H1 (cell line): ENCODE measurements around the gene CHRD. TPM values are rescaled to one million over a fixed set of nuclear protein-coding genes. Genes with fewer than 3 reads are reported as not detected.

Source experiments
- CTCF ChIA-PET: fragments of 300-600 bp; sonication (Branson Sonifier 250); formaldehyde crosslinking; loops from one replicate; lab custom pipeline; 2021; ENCODE audit not compliant: partially characterized antibody; lab: Charles Lee
- POLR2A ChIA-PET: fragments of 300-600 bp; sonication (Branson Sonifier 250); formaldehyde crosslinking; loops from one replicate; lab custom pipeline; 2021; ENCODE audit warnings: inconsistent platforms; ENCODE audit not compliant: partially characterized antibody; lab: Charles Lee
- DNase-seq, 2 experiments: peaks; one replicate each; pipeline versions ENCODE4 v3.0.0 to v3.0.0-alpha.2; 2010 to 2022; ENCODE audit warnings: low spot score in 2 of 2, low read depth in 1 of 2, mixed read lengths in 1 of 2
- FAIRE-seq: peaks from 2 replicates; lab custom pipeline; 2011; peaks lifted over from hg19 to GRCh38; lab: Jason Lieb, UNC
- H2AFZ ChIP-seq: 2 replicates; pipeline ENCODE4 v1.8.1; 2012; ENCODE audit warnings: low read length, inconsistent platforms
- H2AK5ac ChIP-seq: 2 replicates; pipeline ENCODE4 v1.6.1; 2013; ENCODE audit warnings: low read depth, low read length
- H2BK120ac ChIP-seq: replicated peaks from 2 replicates; pipeline ENCODE3; 2013; ENCODE audit warnings: low read depth, low read length, inconsistent platforms
- H2BK12ac ChIP-seq: 2 replicates; pipeline ENCODE4 v1.6.1; 2013; ENCODE audit warnings: low read depth, low read length
- H2BK15ac ChIP-seq: 2 replicates; pipeline ENCODE4 v1.6.1; 2013; ENCODE audit warnings: low read length
- H2BK20ac ChIP-seq: 2 replicates; pipeline ENCODE4 v1.6.1; 2013; ENCODE audit warnings: low read length
- H2BK5ac ChIP-seq: 2 replicates; pipeline ENCODE4 v1.6.1; 2013; ENCODE audit warnings: low read depth, low read length
- H3K14ac ChIP-seq: 2 replicates; pipeline ENCODE4 v1.6.1; 2013; ENCODE audit warnings: inconsistent platforms; ENCODE audit not compliant: insufficient read length
- H3K18ac ChIP-seq: 2 replicates; pipeline ENCODE4 v1.6.1; 2013; ENCODE audit warnings: low read length; ENCODE audit errors: extremely low read depth
- H3K23ac ChIP-seq: 2 replicates; pipeline ENCODE4 v1.6.1; 2013; ENCODE audit warnings: inconsistent platforms; ENCODE audit not compliant: insufficient read length
- H3K23me2 ChIP-seq: 2 replicates; pipeline ENCODE4 v1.6.1; 2013; ENCODE audit warnings: low read depth, low read length
- H3K27ac ChIP-seq: 2 replicates; pipeline ENCODE4 v1.6.1; 2011; ENCODE audit warnings: low read depth, low read length, inconsistent platforms
- H3K27me3 ChIP-seq, 4 experiments: replicated peaks in 1 of 4; 1 replicate in 1 of 4; 2 replicates in 3 of 4; pipeline versions ENCODE4 v1.6.1 to v1.8.1; 2011 to 2013; ENCODE audit warnings: low read length in 3 of 4, mild to moderate bottlenecking in 3 of 4, inconsistent platforms in 2 of 4, mixed read lengths in 2 of 4, moderate library complexity in 1 of 4; ENCODE audit not compliant: control insufficient read depth in 3 of 4, insufficient read depth in 3 of 4; ENCODE audit errors: extremely low read depth in 1 of 4
- H3K36me3 ChIP-seq, 4 experiments: 2 replicates each; pipeline versions ENCODE4 v1.6.1 to v1.8.1; 2011 to 2013; ENCODE audit warnings: mild to moderate bottlenecking in 4 of 4, low read length in 3 of 4, moderate library complexity in 2 of 4, control low read depth in 1 of 4, inconsistent platforms in 1 of 4; ENCODE audit not compliant: insufficient read depth in 4 of 4, control insufficient read depth in 2 of 4
- H3K4ac ChIP-seq: replicated peaks from 2 replicates; pipeline ENCODE3; 2013; ENCODE audit warnings: low read length, low read depth, mixed read lengths, inconsistent platforms; ENCODE audit not compliant: insufficient read length
- H3K4me1 ChIP-seq, 4 experiments: replicated peaks in 1 of 4; 1 replicate in 1 of 4; 2 replicates in 3 of 4; pipeline versions ENCODE4 v1.6.1 to v1.8.1; 2011 to 2013; ENCODE audit warnings: low read length in 3 of 4, inconsistent platforms in 2 of 4, mixed read lengths in 1 of 4; ENCODE audit not compliant: insufficient read depth in 4 of 4, control insufficient read depth in 3 of 4
- H3K4me2 ChIP-seq, 2 experiments: 2 replicates each; pipeline versions ENCODE4 v1.6.1 to v1.8.1; 2011 to 2013; ENCODE audit warnings: low read depth in 2 of 2, low read length in 2 of 2, control low read depth in 1 of 2, inconsistent platforms in 1 of 2, mild to moderate bottlenecking in 1 of 2; ENCODE audit not compliant: insufficient read depth in 1 of 2
- H3K4me3 ChIP-seq, 4 experiments: fragments of 200-600, 300-600 bp in 1 of 4; sonication (generic), shearing (Covaris generic), sonication (Bioruptor Twin) in 1 of 4; 2 replicates each; pipeline versions ENCODE4 v1.5.1 to v1.8.1; 2011 to 2016; ENCODE audit warnings: low read length in 4 of 4, low read depth in 3 of 4, control low read depth in 2 of 4, inconsistent platforms in 2 of 4, mild to moderate bottlenecking in 2 of 4, mixed read lengths in 1 of 4, moderate library complexity in 1 of 4; ENCODE audit not compliant: insufficient read depth in 2 of 4; ENCODE audit errors: extremely low read depth in 1 of 4
- H3K56ac ChIP-seq: replicated peaks from 2 replicates; pipeline ENCODE3; 2013; ENCODE audit warnings: low read depth, mild to moderate bottlenecking, mixed read lengths, low read length, inconsistent platforms; ENCODE audit not compliant: insufficient read length
- H3K79me1 ChIP-seq: 2 replicates; pipeline ENCODE4 v1.6.1; 2013; ENCODE audit warnings: low read depth, low read length, control low read depth
- H3K79me2 ChIP-seq, 2 experiments: 2 replicates each; pipeline versions ENCODE4 v1.6.1 to v1.8.1; 2012 to 2013; ENCODE audit warnings: low read length in 2 of 2, mild to moderate bottlenecking in 2 of 2, inconsistent platforms in 1 of 2; ENCODE audit not compliant: insufficient read depth in 2 of 2, control insufficient read depth in 1 of 2
- H3K9ac ChIP-seq, 4 experiments: replicated peaks in 1 of 4; 1 replicate in 1 of 4; 2 replicates in 3 of 4; pipeline versions ENCODE4 v1.6.1 to v1.8.1; 2011 to 2013; ENCODE audit warnings: low read depth in 3 of 4, low read length in 3 of 4, control low read depth in 2 of 4, mild to moderate bottlenecking in 2 of 4, moderate library complexity in 2 of 4, inconsistent platforms in 1 of 4; ENCODE audit errors: extremely low read depth in 1 of 4
- H3K9me3 ChIP-seq, 2 experiments: 2 replicates each; pipeline versions ENCODE4 v1.6.1 to v1.8.1; 2012 to 2013; ENCODE audit warnings: mild to moderate bottlenecking in 2 of 2, moderate library complexity in 2 of 2, control low read depth in 1 of 2, inconsistent platforms in 1 of 2, low read depth in 1 of 2, low read length in 1 of 2, mixed read lengths in 1 of 2; ENCODE audit not compliant: insufficient read depth in 2 of 2
- H4K20me1 ChIP-seq, 2 experiments: replicated peaks in 1 of 2; 2 replicates each; pipeline versions ENCODE3 to v1.8.1; 2011 to 2013; ENCODE audit warnings: inconsistent platforms in 2 of 2, low read length in 2 of 2, mild to moderate bottlenecking in 1 of 2; ENCODE audit not compliant: insufficient read depth in 2 of 2, control insufficient read depth in 1 of 2
- H4K5ac ChIP-seq: 2 replicates; pipeline ENCODE4 v1.6.1; 2013; ENCODE audit warnings: low read length, low read depth, mixed read lengths, inconsistent platforms; ENCODE audit not compliant: insufficient read length
- H4K8ac ChIP-seq: 2 replicates; pipeline ENCODE4 v1.8.0; 2013; ENCODE audit warnings: mild to moderate bottlenecking, moderate library complexity, low read length, inconsistent platforms; ENCODE audit not compliant: insufficient read depth; ENCODE audit errors: extremely low read depth
- H4K91ac ChIP-seq: replicated peaks from 2 replicates; pipeline ENCODE3; 2013; ENCODE audit warnings: low read length, mixed read lengths, inconsistent platforms; ENCODE audit not compliant: insufficient read length
- ASH2L ChIP-seq: fragments of 200-600, 300-600 bp; sonication (generic); IDR thresholded peaks from one replicate; pipeline ENCODE4 v1.7.1; 2017; ENCODE audit warnings: low read length
- EGR1 ChIP-seq: IDR thresholded peaks from 2 replicates; pipeline ENCODE4 v1.6.1; 2011; ENCODE audit warnings: low read depth, low read length, borderline replicate concordance
- WGBS, 2 experiments: shearing (Covaris generic) in 1 of 2; methylation state at CpG; one replicate each; pipeline versions ENCODE4 v1.1.6 to v1.1.7; 2013 to 2015; ENCODE audit warnings: low lambda C conversion rate in 2 of 2, mixed read lengths in 2 of 2, inconsistent platforms in 1 of 2, low coverage in 1 of 2, missing lambda C conversion rate in 1 of 2; ENCODE audit not compliant: insufficient replicate concordance in 2 of 2, insufficient coverage in 1 of 2, insufficient read length in 1 of 2; ENCODE audit errors: extremely low coverage in 1 of 2, missing lambda C conversion rate in 1 of 2; 5-methylcytosine and 5-hydroxymethylcytosine counted together
- polyA plus RNA-seq, 7 experiments: library from polyadenylated mRNA; depleted of rRNA in 3 of 7; stranded (reverse) in 5 of 7; unstranded in 2 of 7; fragments of >200 nt in 5 of 7; fragments of 200-250 nt in 2 of 7; gene quantifications; 1 replicate in 5 of 7; 2 replicates in 1 of 7; 4 replicates in 1 of 7; pipeline versions ENCODE4 v1.2.1 to v1.2.3, GENCODE V29; 2011 to 2013; ENCODE audit warnings: missing spikeins in 2 of 7, mixed read lengths in 2 of 7
- total RNA-seq: library from RNA; stranded (reverse); fragmentation: NEBNext Ultra II Directional; extraction: Animal tissue kit (Norgen Biotek cat#: 25700); gene quantifications from 2 replicates; pipeline ENCODE4 v1.2.1, GENCODE V29; 2021

The CHRD gene
- total and polyA plus RNA-seq, 2 of the 8 experiments (the other 6 are each of a cell fraction or from before 2014, with no cell fraction given), result 0.62 to 0.86 TPM

DNA sequence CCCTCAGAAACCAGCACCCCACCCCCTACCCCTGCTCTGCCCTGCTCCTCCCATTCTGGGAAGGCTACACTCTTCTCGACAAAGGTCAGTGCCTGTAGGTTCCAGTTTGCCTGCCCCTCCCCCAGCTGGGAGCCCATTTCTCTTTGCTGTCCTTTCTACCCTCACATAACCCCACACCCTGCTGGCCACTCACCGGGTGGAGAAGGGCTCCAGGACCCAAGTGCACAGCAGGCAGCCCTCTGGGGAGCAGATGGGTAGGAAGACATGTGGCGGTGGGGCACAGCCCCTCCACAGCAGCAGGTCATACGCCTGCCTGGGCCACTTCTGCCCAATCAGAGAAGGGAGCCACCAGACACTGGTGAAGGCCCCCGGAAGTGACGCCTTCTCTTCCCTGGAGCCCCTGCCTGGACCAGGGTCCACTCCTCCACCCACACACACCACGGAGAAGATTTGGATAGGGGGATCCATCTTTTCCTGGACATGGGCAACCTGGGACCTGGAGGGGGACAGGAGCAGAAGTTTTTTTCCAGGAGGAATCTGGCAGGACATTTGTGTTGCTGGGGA, 1.9 kb upstream of the CHRD start, which contains the start of gene THPO:
Gene THPO, minus strand, starts transcription at position 326 of the 564 bp plus-strand sequence. CDS start 1,948 bp downstream, outside the sequence.
- ChIA-PET POLR2A (interaction anchor here (1.6 to 1.7 kb wide), 2 partner anchors 9 to 148 kb away, joined by 3 to 4 read pairs; no protein-coding TSS in a partner anchor), CTCF (interaction anchor here (1.0 to 2.1 kb wide), 13 partner anchors 8 to 400 kb away, joined by 3 to 10 read pairs (median 5); no protein-coding TSS in a partner anchor)
- Histone ChIP-seq H3K4me2 (peak within 1 kb of the TSS; percentile 56 to 93), H4K8ac (no peak within 1 kb of the TSS; the same call in 1 of the 2 replicates), H3K23ac (no peak within 1 kb of the TSS), H3K27me3 (peaks cover 31 to 46% (median 44%) of the 10 kb centered on the region in 4 experiments), H3K4ac (no peak within 1 kb of the TSS), H2BK15ac (peak within 1 kb of the TSS; percentile 5; the same call in 1 of the 2 replicates), H3K4me3 (peak within 1 kb of the TSS in 2 of 4 experiments; percentile 55 to 59; a peak in 3 of 8 replicates), H4K20me1 (peaks cover 2 to 9% of the 10 kb centered on the region in 2 experiments), H3K14ac (no peak within 1 kb of the TSS), H3K56ac (no peak within 1 kb of the TSS), H3K36me3 (no peaks in the 10 kb centered on the region), H3K27ac (no peak within 1 kb of the TSS), H4K5ac (peak within 1 kb of the TSS; percentile 4), H3K79me2 (no peaks in the 10 kb centered on the region), H2BK20ac (peak within 1 kb of the TSS; percentile 38; the same call in 1 of the 2 replicates), H2BK120ac (no peak within 1 kb of the TSS), H2BK5ac (0 out of 2 replicates have a peak within 1 kb of the TSS, but pooled peaks have one; percentile 2), H3K9ac (no peak within 1 kb of the TSS)
- FAIRE-seq (peak; percentile 32), DNase-seq (no peak)
- no peak for TF ChIP-seq EGR1
- peak; percentile 41 for TF ChIP-seq ASH2L
- TF ChIP-seq, all 59 proteins: peak for 1
- Histone ChIP-seq H3K4me1 (peaks cover 0 to 33% (median 27%) of the 10 kb centered on the region in 4 experiments; a peak in 6 of 7 replicates), H4K91ac (peak within 1 kb of the TSS; percentile 77), H2BK12ac (peak within 1 kb of the TSS; percentile 82; the same call in 1 of the 2 replicates), H2AFZ (no peak within 1 kb of the TSS; the same call in 1 of the 2 replicates), H3K9me3 (no peaks in the 10 kb centered on the region), H3K18ac (peak within 1 kb of the TSS; percentile 15; the same call in 1 of the 2 replicates), H2AK5ac (peak within 1 kb of the TSS; percentile 41; the same call in 1 of the 2 replicates), H3K23me2 (peaks cover 15% of the 10 kb centered on the region; the same call in 1 of the 2 replicates), H3K79me1 (no peaks in the 10 kb centered on the region)
- WGBS, 2 experiments, result 50% methylated on average over 6 of the region's 7 CpGs; no CpG with 5 or more reads in 1 of the 2 experiments
